Spinal cord (tissue), 10 donors: Measurements from ENCODE around the gene RGS16. TPM values are rescaled to one million over a fixed set of nuclear protein-coding genes. Genes with fewer than 3 reads are reported as not detected.

ENCODE experiments used
- DNase-seq, 6 donors: peaks; one replicate each; pipeline versions ENCODE4 v3.0.0 to v3.0.0-alpha.2; 2013 to 2015; ENCODE audit warnings: low spot score in 6 of 6, low read depth in 4 of 6
- H3K27ac ChIP-seq: one replicate; pipeline ENCODE4 v1.5.1; 2013; ENCODE audit warnings: low read depth, low read length, control low read depth
- H3K27me3 ChIP-seq: one replicate; pipeline ENCODE4 v1.6.1; 2013; ENCODE audit warnings: low read length; ENCODE audit not compliant: control insufficient read depth, insufficient read depth
- H3K36me3 ChIP-seq: one replicate; pipeline ENCODE4 v1.6.1; 2013; ENCODE audit warnings: low read length; ENCODE audit not compliant: control insufficient read depth, insufficient read depth
- H3K4me1 ChIP-seq: one replicate; pipeline ENCODE4 v1.6.1; 2013; ENCODE audit warnings: low read length; ENCODE audit not compliant: control insufficient read depth, insufficient read depth
- H3K4me3 ChIP-seq: one replicate; pipeline ENCODE4 v1.5.1; 2013; ENCODE audit warnings: low read depth, low read length, control low read depth
- H3K9me3 ChIP-seq: one replicate; pipeline ENCODE4 v1.6.1; 2013; ENCODE audit warnings: low read length; ENCODE audit not compliant: control insufficient read depth, insufficient read depth
- WGBS: methylation state at CpG from one replicate; pipeline ENCODE4 v1.1.5; 2013; ENCODE audit warnings: missing lambda C conversion rate; ENCODE audit not compliant: insufficient coverage; 5-methylcytosine and 5-hydroxymethylcytosine counted together
- polyA plus RNA-seq, 2 donors: library from polyadenylated mRNA; unstranded; fragments of 120-200 nt; gene quantifications; one replicate each; pipeline ENCODE4 v1.2.1, GENCODE V29; 2013; ENCODE audit not compliant: insufficient read length in 2 of 2
- total RNA-seq, 2 donors: library from RNA; depleted of rRNA in 1 of 2; stranded (reverse); fragments of 120-200 nt in 1 of 2; fragments of >200 nt in 1 of 2; gene quantifications; one replicate each; pipeline versions ENCODE4 v1.2.3 to v1.2.4, GENCODE V29; 2013 to 2014
- donor health status: healthy.

The RGS16 gene
- total and polyA plus RNA-seq, 4 donors = 7.4 to 18.5 (median 14.0) TPM

DNA sequence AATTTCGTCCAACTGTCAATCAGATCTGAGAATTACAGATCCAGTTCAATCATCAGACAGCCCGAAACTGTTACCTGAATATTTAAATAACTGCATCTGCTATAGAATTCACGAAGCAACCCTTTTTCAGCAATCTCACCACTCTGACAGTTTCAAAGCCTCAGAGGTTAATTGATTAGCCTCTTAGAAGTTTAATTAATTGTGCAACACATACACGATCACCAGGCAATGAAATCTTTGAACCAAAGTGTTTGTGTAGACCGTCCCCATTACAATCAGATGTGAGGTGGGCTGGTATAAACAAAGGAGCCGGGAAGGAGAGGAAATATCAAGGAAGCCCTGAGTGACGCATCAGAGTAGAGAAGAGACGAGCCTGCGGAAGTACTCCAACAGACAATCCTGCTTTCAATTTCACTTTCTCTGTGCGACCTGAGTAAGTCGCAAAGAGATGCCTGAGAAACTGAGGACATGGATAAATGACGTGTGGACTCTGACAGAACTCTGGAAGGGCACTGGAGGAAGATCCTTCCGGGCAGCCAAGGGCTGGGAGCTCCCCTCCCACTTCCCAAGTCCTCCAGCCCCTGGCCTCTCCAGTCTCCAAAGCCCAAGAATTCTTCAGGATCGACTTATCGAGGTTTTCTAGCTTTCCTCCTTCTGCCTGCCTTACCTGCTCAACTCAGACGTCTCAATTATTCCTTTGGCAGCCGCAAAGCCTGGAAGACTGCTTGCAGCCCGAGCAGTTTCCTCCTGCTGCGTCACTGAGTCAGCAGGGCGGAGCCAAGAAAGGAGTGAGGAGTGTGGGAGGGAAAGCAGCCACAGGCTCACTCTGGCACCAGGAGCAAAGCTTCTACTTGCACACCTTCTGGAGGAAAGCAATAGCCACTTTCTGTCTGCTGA lies 15.4 kb downstream of the RGS16 start, which contains the start of gene RNASEL:
Gene RNASEL (minus strand): TSS at position 757 of the 897 bp plus-strand sequence. CDS start 2,450 bp downstream, outside the sequence.
- Histone ChIP-seq H3K27me3 (no peaks in the 10 kb centered on the region), H3K4me3 (peak within 1 kb of the TSS; percentile 74), H3K36me3 (no peaks in the 10 kb centered on the region), H3K9me3 (no peaks in the 10 kb centered on the region), H3K4me1 (peaks cover 5% of the 10 kb centered on the region), H3K27ac (peak within 1 kb of the TSS; percentile 87)
- 14% methylated on average over 12 of the region's 20 CpGs for WGBS
- peak in 5 of 6 donors; percentile 37 to 92 (median 59) for DNase-seq

DNA sequence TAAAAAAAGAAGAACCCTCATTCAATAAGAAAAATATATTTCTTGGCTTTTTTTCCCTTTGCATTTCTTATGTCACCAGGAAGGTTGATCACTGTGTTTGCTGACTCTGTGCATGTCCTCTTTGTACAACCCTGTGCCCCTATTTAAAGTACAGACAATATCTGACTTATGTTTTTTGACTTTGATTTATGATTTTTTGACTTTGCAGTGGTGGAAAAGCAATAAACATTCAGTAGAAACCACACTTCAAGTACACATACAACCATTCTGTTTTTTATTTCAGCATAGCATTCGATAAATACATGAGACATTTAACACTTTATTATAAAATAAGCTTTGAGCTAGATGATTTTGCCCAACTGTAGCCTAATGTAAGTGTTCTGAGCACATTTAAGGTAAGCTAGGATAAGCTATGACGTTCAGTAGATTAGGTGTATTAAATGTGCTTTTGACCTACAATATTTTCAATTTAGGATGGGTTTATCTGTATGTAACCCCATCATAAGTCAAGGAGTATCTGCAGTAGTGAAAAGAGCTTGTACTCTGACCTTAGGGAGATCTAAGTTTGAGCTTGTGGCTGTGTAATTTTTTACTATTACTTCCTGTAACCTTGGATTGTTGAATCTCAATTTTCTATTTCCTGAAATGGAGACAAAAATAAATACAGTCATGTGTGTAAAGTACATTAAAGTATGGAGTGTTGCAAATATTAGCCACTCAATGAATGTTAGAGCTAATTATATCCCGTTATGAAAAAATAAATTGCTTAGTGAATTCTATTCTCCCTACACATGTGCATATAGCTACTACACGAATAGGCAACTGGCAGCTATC lies 16.3 kb downstream of the RGS16 start:
- peak overlapping the region; percentile 74 for H3K4me3 ChIP-seq
- no peak overlapping the region for H3K27ac ChIP-seq

DNA sequence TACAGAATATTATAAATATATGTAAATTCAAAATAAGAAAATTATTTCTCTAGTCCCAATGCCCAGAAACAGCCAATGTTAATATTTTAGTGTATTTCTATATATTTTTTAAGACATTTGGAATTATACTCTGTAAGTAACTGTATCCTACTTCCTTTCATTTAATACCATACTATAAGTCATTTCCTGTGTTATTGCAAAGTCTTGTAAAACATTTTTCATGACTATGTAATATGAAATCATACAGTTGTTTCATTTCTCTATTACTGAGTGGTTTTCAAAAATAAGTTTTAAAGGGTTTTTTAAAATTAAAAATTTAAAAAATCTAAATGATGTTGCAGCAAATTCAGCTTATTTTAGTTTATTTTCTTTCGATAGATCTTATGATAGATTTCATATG lies 17.1 kb downstream of the RGS16 start:
- Histone ChIP-seq H3K4me3 (no peak overlapping the region), H3K4me1 (peaks cover 5% of the 10 kb centered on the region), H3K27me3 (no peaks in the 10 kb centered on the region), H3K9me3 (no peaks in the 10 kb centered on the region), H3K36me3 (peaks cover 3% of the 10 kb centered on the region), H3K27ac (no peak overlapping the region)
- WGBS = no CpG with 5 or more reads among the region's 1 CpG
- DNase-seq = no peak

More for the DNA sequence above, 16.3 kb downstream of the RGS16 start:
- Histone ChIP-seq H3K4me1 (peaks cover 5% of the 10 kb centered on the region), H3K36me3 (no peaks in the 10 kb centered on the region), H3K27me3 (no peaks in the 10 kb centered on the region), H3K9me3 (no peaks in the 10 kb centered on the region)
- no CpG with 5 or more reads among the region's 4 CpGs for WGBS
- DNase-seq = no peak

DNA sequence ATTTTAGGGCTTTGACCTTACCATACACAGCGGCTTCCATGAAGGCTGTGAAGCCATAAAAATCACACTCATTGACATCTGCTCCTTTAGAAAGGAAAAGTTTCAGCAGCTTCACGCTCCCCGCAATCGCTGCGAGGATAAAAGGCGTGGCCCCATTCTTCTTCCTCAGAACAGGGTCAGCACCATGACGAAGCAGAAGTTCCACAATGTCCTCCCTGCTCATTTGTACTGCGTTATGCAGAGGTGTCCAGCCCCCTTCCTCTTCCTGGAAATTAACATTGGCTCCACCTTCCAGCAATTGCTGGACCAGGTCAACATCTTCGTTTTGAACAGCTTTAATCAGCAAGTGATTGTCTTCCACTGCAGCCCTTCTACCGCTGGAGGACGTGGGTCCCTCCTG lies 17.8 kb downstream of the RGS16 start:
- WGBS = 65% methylated on average over 11 of the region's 11 CpGs
- Histone ChIP-seq H3K4me3 (no peak overlapping the region), H3K27me3 (no peaks in the 10 kb centered on the region), H3K36me3 (peaks cover 3% of the 10 kb centered on the region), H3K9me3 (no peaks in the 10 kb centered on the region), H3K4me1 (peaks cover 5% of the 10 kb centered on the region), H3K27ac (no peak overlapping the region)
- no peak for DNase-seq

DNA sequence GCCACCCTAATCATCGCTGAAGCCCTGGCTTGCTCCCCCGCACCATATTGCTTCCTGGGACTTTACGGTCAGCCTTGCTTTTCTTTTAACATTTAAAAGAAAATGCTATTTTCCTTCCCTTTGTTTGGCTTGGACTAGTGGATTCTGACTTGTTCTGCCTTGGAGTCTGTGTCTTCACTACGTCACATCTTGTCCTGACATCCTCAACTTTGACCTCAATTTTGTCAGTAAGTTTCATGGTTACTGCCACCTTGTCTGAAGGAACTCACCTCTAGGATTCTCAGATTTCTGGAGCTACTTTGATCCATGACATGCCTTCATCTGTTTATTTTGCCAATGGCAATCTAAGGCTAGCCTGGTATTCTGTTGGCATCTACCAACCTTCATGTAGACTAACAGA lies 19.4 kb downstream of the RGS16 start:
- H3K36me3 ChIP-seq = peaks cover 7% of the 10 kb centered on the region
- H3K4me3 ChIP-seq = no peak overlapping the region
- no peaks in the 10 kb centered on the region for H3K9me3 ChIP-seq
- H3K27ac ChIP-seq = no peak overlapping the region
- DNase-seq = no peak
- H3K27me3 ChIP-seq = no peaks in the 10 kb centered on the region
- 90% methylated on average over 4 of the region's 4 CpGs for WGBS
- H3K4me1 ChIP-seq = peaks cover 5% of the 10 kb centered on the region

DNA sequence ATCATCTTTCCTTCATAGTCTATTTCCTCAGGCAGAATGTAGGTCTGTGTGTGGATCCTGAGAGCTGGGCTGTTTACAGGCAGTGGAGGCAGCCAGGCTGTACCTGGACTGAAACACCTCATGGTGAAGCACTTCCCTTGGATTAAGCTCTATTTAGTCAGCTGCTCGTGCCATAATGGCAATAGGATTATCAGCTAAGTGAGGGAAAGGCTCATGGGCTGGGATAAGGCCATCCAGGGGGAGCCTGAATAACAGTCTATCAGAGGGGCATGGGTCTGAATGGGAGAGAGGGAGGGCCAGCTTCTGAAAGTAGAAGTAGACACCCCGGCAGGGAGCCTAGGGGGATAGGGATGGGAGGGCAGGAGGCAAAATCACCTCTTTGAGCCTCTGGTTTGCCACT lies 23.5 kb downstream of the RGS16 start:
- H3K27ac ChIP-seq = no peak overlapping the region
- no peaks in the 10 kb centered on the region for H3K9me3 ChIP-seq
- H3K4me1 ChIP-seq = no peaks in the 10 kb centered on the region
- H3K4me3 ChIP-seq = no peak overlapping the region
- no peak for DNase-seq
- no peaks in the 10 kb centered on the region for H3K27me3 ChIP-seq
- WGBS = 87% methylated on average over 2 of the region's 2 CpGs
- H3K36me3 ChIP-seq = peaks cover 7% of the 10 kb centered on the region

DNA sequence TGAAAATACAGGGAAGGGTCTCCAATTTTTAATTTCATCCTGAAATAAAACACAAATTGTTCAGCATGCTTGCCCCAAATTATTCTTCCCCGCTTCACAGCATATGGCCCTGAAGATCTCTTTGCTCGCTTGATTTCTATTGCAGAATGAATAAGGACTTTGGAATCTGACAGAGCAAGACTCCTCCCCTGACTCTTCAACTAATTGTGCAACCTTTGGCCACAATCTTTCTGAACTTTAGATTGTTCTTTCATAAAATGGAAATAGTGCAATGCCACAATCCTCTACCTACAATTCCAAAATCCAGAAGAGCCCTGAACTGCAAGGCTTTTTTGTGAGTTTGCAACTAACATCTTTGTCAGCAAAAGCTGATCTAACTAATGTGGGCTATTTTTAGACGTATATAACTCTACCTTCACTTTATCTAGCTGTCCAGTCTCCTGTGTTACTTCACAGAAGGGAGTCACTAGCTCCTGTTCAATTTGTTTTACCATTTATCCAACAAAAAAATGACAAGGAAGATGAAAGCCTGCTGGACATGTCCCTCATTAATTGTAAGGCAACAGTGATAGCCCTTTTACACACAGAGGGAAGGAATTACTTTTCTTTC lies 28.5 kb downstream of the RGS16 start:
- Histone ChIP-seq H3K27ac (no peak overlapping the region), H3K27me3 (no peaks in the 10 kb centered on the region), H3K36me3 (peaks cover under 1% of the 10 kb centered on the region), H3K4me3 (no peak overlapping the region), H3K4me1 (no peaks in the 10 kb centered on the region), H3K9me3 (no peaks in the 10 kb centered on the region)
- WGBS = 100% methylated on average over 1 of the region's 3 CpGs
- no peak for DNase-seq

DNA sequence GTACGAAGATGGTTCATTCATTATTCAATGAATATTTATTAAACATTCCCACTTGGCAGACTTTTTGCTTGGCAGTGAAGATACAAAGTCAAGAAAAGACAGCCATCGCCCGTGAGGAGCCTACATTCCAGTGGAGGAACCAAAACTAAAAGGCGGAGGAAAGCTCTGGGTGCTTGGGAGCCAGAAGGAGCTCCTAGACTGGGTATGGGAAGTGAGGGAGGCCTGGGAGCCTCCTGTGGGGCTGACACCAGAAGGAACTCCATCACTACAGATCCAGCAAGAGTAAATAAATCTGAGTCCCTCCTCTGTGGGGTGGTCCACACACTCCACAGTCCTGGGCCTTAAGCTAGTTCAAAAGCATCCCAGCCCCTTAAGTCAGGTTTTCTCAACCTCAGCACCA lies 30.0 kb downstream of the RGS16 start:
- Histone ChIP-seq H3K9me3 (no peaks in the 10 kb centered on the region), H3K4me1 (no peaks in the 10 kb centered on the region), H3K4me3 (no peak overlapping the region), H3K36me3 (no peaks in the 10 kb centered on the region), H3K27ac (no peak overlapping the region), H3K27me3 (no peaks in the 10 kb centered on the region)
- whole genome bisulfite sequencing = no CpG with 5 or more reads among the region's 4 CpGs
- no peak for DNase-seq

DNA sequence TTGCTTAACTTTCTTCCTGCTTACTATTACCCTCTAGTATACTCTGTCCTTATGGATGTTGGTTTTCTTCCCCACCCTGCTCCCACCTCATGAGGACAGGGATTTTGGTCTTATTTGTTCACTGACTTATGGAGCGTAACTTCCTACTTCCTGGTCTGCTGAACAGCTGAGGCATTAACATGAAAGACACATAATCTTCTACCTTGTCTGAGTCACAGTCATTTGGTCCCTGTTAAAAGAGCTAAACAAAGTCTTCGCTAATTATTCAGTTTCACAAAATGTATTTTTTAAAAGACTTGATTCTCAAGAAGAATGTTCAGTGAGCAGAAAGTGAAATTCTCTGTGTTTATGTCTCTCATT lies 33.6 kb downstream of the RGS16 start:
- no peaks in the 10 kb centered on the region for H3K36me3 ChIP-seq
- no peak for DNase-seq
- WGBS = no CpG with 5 or more reads among the region's 2 CpGs
- no peaks in the 10 kb centered on the region for H3K4me1 ChIP-seq
- peaks cover 4% of the 10 kb centered on the region for H3K9me3 ChIP-seq
- no peak overlapping the region for H3K4me3 ChIP-seq
- no peaks in the 10 kb centered on the region for H3K27me3 ChIP-seq
- H3K27ac ChIP-seq = no peak overlapping the region
